Neuronal stem cell (in vitro differentiated cells): ENCODE results near the gene XPO4.

Experiments used
- DNase-seq: peaks from one replicate; pipeline ENCODE4 v3.0.0-alpha.2; 2013; ENCODE audit warnings: low spot score
- H2AFZ ChIP-seq: one replicate; pipeline ENCODE4 v1.6.1; 2013; ENCODE audit warnings: mild to moderate bottlenecking, low read length, inconsistent platforms
- H2AK5ac ChIP-seq: 2 replicates; pipeline ENCODE4 v1.6.1; 2013; ENCODE audit warnings: low read depth, mild to moderate bottlenecking, inconsistent platforms, low read length, moderate library complexity, mixed read lengths
- H2BK120ac ChIP-seq: 2 replicates; pipeline ENCODE4 v1.6.1; 2013; ENCODE audit warnings: low read depth, mild to moderate bottlenecking, inconsistent platforms, low read length, moderate library complexity, mixed read lengths
- H2BK12ac ChIP-seq: one replicate; pipeline ENCODE4 v1.6.1; 2013; ENCODE audit warnings: low read length, inconsistent platforms
- H2BK15ac ChIP-seq: 2 replicates; pipeline ENCODE4 v1.6.1; 2013; ENCODE audit warnings: mild to moderate bottlenecking, low read length, inconsistent platforms, mixed read lengths
- H2BK5ac ChIP-seq: one replicate; pipeline ENCODE4 v1.6.1; 2013; ENCODE audit warnings: inconsistent platforms, mild to moderate bottlenecking, low read length, moderate library complexity
- H3K14ac ChIP-seq: one replicate; pipeline ENCODE4 v1.6.1; 2013; ENCODE audit warnings: low read length, inconsistent platforms
- H3K18ac ChIP-seq: 2 replicates; pipeline ENCODE4 v1.6.1; 2013; ENCODE audit warnings: low read length, inconsistent platforms
- H3K23ac ChIP-seq: 2 replicates; pipeline ENCODE4 v1.6.1; 2013; ENCODE audit warnings: low read depth, mild to moderate bottlenecking, mixed read lengths, low read length, inconsistent platforms; ENCODE audit not compliant: poor library complexity
- H3K27ac ChIP-seq: replicated peaks from 3 replicates; pipeline ENCODE4 v1.5.1; 2013; ENCODE audit warnings: low read length, inconsistent platforms
- H3K27me3 ChIP-seq, 3 experiments: 2 replicates each; pipeline ENCODE4 v1.6.1; 2013; ENCODE audit warnings: low read length in 3 of 3, mild to moderate bottlenecking in 2 of 3, inconsistent platforms in 1 of 3, low read depth in 1 of 3, mixed read lengths in 1 of 3, moderate library complexity in 1 of 3; ENCODE audit not compliant: control insufficient read depth in 3 of 3, insufficient read depth in 3 of 3
- H3K36me3 ChIP-seq, 2 donors: replicated peaks in 1 of 2; 2 replicates each; pipeline ENCODE4 v1.6.1; 2013; ENCODE audit warnings: low read length in 2 of 2; ENCODE audit not compliant: control insufficient read depth in 2 of 2, insufficient read depth in 2 of 2
- H3K4ac ChIP-seq: 2 replicates; pipeline ENCODE4 v1.6.1; 2013; ENCODE audit warnings: inconsistent platforms, mild to moderate bottlenecking, low read length, moderate library complexity
- H3K4me1 ChIP-seq, 2 donors: 1 replicate in 1 of 2; 2 replicates in 1 of 2; pipeline ENCODE4 v1.6.1; 2013; ENCODE audit warnings: low read length in 2 of 2, low read depth in 1 of 2; ENCODE audit not compliant: control insufficient read depth in 2 of 2, insufficient read depth in 1 of 2
- H3K4me2 ChIP-seq: one replicate; pipeline ENCODE4 v1.6.1; 2013; ENCODE audit warnings: mild to moderate bottlenecking, low read length, inconsistent platforms; ENCODE audit not compliant: insufficient read depth, poor library complexity, severe bottlenecking
- H3K4me3 ChIP-seq, 2 donors: 2 replicates each; pipeline ENCODE4 v1.5.1; 2013; ENCODE audit warnings: low read length in 2 of 2, mild to moderate bottlenecking in 2 of 2, inconsistent platforms in 1 of 2, moderate library complexity in 1 of 2
- H3K79me1 ChIP-seq: one replicate; pipeline ENCODE4 v1.6.1; 2013; ENCODE audit warnings: low read depth, mild to moderate bottlenecking, inconsistent platforms, low read length, moderate library complexity
- H3K9ac ChIP-seq: one replicate; pipeline ENCODE4 v1.6.1; 2013; ENCODE audit warnings: mild to moderate bottlenecking, low read depth, low read length, inconsistent platforms; ENCODE audit not compliant: poor library complexity
- H3K9me3 ChIP-seq, 2 donors: replicated peaks in 1 of 2; 2 replicates each; pipeline versions ENCODE3 to v1.6.1; 2013; ENCODE audit warnings: low read length in 2 of 2, mild to moderate bottlenecking in 2 of 2, inconsistent platforms in 1 of 2, low read depth in 1 of 2, mixed read lengths in 1 of 2, moderate library complexity in 1 of 2; ENCODE audit not compliant: control insufficient read depth in 2 of 2, insufficient read depth in 1 of 2
- H4K8ac ChIP-seq: one replicate; pipeline ENCODE4 v1.6.1; 2013; ENCODE audit warnings: low read depth, mild to moderate bottlenecking, inconsistent platforms, low read length, moderate library complexity
- H4K91ac ChIP-seq: one replicate; pipeline ENCODE4 v1.6.1; 2013; ENCODE audit warnings: low read length, low read depth, mild to moderate bottlenecking, inconsistent platforms; ENCODE audit not compliant: poor library complexity
- WGBS, 2 donors: extraction: QIAGEN DNeasy Blood & Tissue Kit; methylation state at CpG; one replicate each; pipeline ENCODE4 v1.1.7; 2013; ENCODE audit warnings: missing lambda C conversion rate in 2 of 2, mixed read lengths in 1 of 2; ENCODE audit not compliant: insufficient read length in 2 of 2, insufficient replicate concordance in 1 of 2; ENCODE audit errors: extremely low coverage in 2 of 2; 5-methylcytosine and 5-hydroxymethylcytosine counted together

XPO4 gene

DNA sequence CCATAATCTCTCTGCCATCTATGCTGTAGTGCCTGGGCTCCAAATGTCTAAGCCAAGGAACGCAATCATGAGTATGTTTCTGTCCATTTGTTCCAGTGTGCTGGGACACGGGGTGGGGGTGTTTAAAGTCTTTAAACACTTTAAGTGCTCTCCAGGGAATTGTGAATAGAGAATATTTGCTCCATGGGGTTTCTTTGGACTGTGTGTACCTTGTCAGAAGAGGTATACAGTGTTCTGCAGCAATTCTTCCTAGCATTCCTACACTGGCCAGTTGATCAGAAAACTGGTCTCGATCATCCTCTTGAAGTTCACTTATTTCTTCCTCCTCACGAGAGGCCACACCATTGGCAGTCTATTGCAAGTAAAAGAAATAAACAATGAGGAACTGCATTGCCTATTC, 93.7 kb downstream of the XPO4 start:
- Histone ChIP-seq H3K14ac (no peak overlapping the region), H2BK15ac (no peak overlapping the region), H2AK5ac (no peak overlapping the region), H3K79me1 (peaks cover 2% of the 10 kb centered on the region), H2AFZ (no peak overlapping the region), H2BK120ac (no peak overlapping the region), H3K4ac (no peak overlapping the region), H4K8ac (no peak overlapping the region), H4K91ac (no peak overlapping the region), H3K27me3 (no peaks in the 10 kb centered on the region), H3K27ac (no peak overlapping the region), H2BK5ac (no peak overlapping the region), H3K9me3 (no peaks in the 10 kb centered on the region), H3K36me3 (peaks cover 9 to 48% of the 10 kb centered on the region in 2 donors), H3K18ac (no peak overlapping the region), H3K9ac (no peak overlapping the region), H3K4me2 (no peak overlapping the region), H3K4me3 (no peak overlapping the region), H3K23ac (no peak overlapping the region), H3K4me1 (peaks cover 0 to 2% of the 10 kb centered on the region in 2 donors), H2BK12ac (no peak overlapping the region)
- no peak for DNase-seq
- no CpG with 5 or more reads among the region's 4 CpGs for WGBS, 2 donors

DNA sequence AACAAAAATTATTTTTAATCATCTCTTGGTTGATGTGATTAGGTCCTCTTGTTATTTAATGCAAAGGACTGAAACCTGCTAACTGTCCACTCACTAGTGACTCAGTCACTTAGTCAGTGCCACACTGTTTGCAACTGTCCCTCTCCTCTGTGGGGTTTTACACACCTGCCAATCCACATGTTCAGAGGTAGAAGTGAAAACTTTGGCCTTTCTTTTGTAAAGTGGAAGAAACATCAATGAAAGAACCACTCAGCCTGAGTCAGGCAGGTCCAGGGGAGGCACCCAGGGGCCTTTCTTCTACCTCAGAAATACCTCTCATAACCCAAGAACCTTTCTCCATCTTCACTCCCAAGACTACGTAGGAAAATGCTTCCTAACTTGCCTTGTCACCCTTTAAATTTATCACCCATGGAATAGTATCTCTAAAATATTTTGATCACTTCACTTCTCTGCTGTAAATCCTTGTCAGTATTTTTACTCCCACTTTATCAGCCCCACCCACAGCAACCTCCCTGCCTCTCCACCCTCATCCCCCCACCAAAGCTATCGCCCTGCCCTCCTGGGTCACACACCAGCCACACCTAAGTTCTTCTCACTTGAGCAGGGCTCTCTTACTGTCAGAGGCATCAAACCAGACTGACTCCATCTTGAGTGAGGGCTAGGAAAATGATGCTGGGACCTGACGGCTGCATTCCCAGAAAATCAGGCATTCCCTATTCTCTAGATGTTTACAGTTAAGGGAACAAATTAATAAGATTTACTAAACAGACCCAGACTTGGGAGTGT, 99.2 kb downstream of the XPO4 start:
- no peaks in the 10 kb centered on the region for H3K27me3 ChIP-seq

DNA sequence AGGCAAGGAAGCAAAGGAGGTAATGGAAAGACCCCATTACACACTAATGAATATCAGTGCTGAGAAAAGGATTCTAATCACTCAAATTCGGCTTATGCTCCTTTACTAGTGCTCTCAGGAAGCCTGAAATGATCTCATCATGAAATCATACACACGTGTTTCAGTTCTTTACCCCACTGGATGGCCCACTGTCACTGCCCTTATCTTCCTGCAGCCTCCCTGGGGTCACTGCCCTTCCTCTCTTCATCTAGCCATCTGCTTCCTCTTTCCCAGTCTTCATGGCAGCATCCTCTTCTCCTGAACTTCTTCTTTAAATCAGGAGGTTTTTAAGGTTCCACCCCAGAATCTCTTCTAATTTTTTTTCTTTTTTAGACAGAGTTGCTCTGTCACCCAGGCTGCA, 100.8 kb downstream of the XPO4 start:
- Histone ChIP-seq H3K4me2 (no peak overlapping the region), H3K36me3 (peaks cover 5 to 45% of the 10 kb centered on the region in 2 donors), H2AFZ (no peak overlapping the region), H3K4ac (no peak overlapping the region), H2BK5ac (no peak overlapping the region), H3K23ac (no peak overlapping the region), H2BK12ac (no peak overlapping the region), H3K27me3 (no peaks in the 10 kb centered on the region), H3K4me1 (peaks cover 0 to 2% of the 10 kb centered on the region in 2 donors), H2BK15ac (no peak overlapping the region), H4K8ac (no peak overlapping the region), H3K9me3 (no peaks in the 10 kb centered on the region), H3K27ac (no peak overlapping the region), H2AK5ac (no peak overlapping the region), H3K79me1 (no peaks in the 10 kb centered on the region), H3K14ac (no peak overlapping the region), H3K18ac (no peak overlapping the region), H2BK120ac (no peak overlapping the region), H3K4me3 (no peak overlapping the region), H4K91ac (no peak overlapping the region), H3K9ac (no peak overlapping the region)
- DNase-seq = no peak
- WGBS, 2 donors = no CpG with 5 or more reads among the region's 2 CpGs

More for the DNA sequence above, 99.2 kb downstream of the XPO4 start:
- Histone ChIP-seq H3K4me2 (no peak overlapping the region), H2BK120ac (no peak overlapping the region), H3K14ac (no peak overlapping the region), H3K79me1 (no peaks in the 10 kb centered on the region), H2BK5ac (no peak overlapping the region), H4K91ac (no peak overlapping the region), H3K27ac (no peak overlapping the region), H3K9me3 (no peaks in the 10 kb centered on the region), H3K9ac (peak overlapping the region; percentile 44), H2BK15ac (no peak overlapping the region), H3K4me1 (peaks cover 0 to 2% of the 10 kb centered on the region in 2 donors), H3K4me3 (no peak overlapping the region), H3K4ac (no peak overlapping the region), H3K36me3 (peaks cover 7 to 45% of the 10 kb centered on the region in 2 donors), H3K23ac (no peak overlapping the region), H2AK5ac (no peak overlapping the region), H2BK12ac (no peak overlapping the region), H3K18ac (no peak overlapping the region), H2AFZ (no peak overlapping the region), H4K8ac (no peak overlapping the region)
- WGBS, 2 donors = no CpG with 5 or more reads among the region's 3 CpGs
- no peak for DNase-seq

DNA sequence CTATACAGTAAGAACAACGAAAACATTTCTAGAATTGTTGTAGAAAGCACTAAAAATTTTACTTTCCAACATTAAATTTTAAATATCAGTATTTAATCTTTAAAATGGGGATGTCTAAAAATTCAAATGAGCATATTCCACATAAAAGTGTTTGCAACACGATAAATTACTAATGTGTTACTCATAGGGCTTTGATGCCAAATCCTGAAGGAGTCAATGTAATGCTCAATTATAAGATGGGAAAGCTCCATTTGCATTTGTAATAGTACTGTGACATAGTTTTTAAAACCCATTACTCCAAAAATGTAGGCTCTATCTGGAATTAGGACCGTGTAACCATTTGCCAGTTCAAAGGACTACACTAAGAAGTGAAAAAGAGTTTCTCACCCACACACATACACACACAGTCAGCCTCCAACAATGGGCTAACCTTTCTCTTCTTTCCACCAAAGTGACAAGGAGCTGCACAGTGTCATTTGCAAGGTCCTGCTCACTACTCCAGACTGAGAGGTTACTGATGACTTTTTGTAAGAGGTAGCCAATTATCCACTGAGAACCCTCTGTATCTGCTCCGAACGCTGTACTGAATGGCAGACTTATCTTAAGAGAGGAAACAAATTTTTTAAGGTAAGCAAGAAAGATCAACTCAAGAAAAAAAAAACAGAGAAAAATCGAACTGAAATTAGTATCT, 102.7 kb downstream of the XPO4 start:
- H2BK12ac ChIP-seq = no peak overlapping the region
- H4K91ac ChIP-seq = no peak overlapping the region
- no peak overlapping the region for H3K27ac ChIP-seq
- H3K23ac ChIP-seq = no peak overlapping the region
- no peaks in the 10 kb centered on the region for H3K4me1 ChIP-seq
- H3K36me3 ChIP-seq = peaks cover 8 to 62% of the 10 kb centered on the region in 2 donors
- H2BK5ac ChIP-seq = no peak overlapping the region
- H3K4ac ChIP-seq = no peak overlapping the region
- no peak overlapping the region for H3K18ac ChIP-seq
- H4K8ac ChIP-seq = no peak overlapping the region
- H2BK120ac ChIP-seq = no peak overlapping the region
- H3K14ac ChIP-seq = no peak overlapping the region
- no peak overlapping the region for H2BK15ac ChIP-seq
- DNase-seq = no peak
- no peak overlapping the region for H3K4me3 ChIP-seq
- no peak overlapping the region for H2AFZ ChIP-seq
- no peak overlapping the region for H3K9ac ChIP-seq
- no peaks in the 10 kb centered on the region for H3K79me1 ChIP-seq
- no peak overlapping the region for H3K4me2 ChIP-seq
- no peak overlapping the region for H2AK5ac ChIP-seq
- no peaks in the 10 kb centered on the region for H3K9me3 ChIP-seq
- H3K27me3 ChIP-seq = no peaks in the 10 kb centered on the region
- WGBS, 2 donors = no CpG with 5 or more reads among the region's 6 CpGs
